IMR-90 (cell line): Measurements from ENCODE around the gene PKD2L1. TPM values are rescaled to one million over a fixed set of nuclear protein-coding genes. Genes with fewer than 3 reads are reported as not detected.

Experiments
- ATAC-seq: fragments of 200-7000 bp; cut with Tn5 transposase; 2 replicates; pipeline ENCODE4 v1.9.1; 2020; ENCODE audit warnings: low read depth, mild to moderate bottlenecking, moderate library complexity
- BruUV-seq: library from RNA; stranded (reverse); fragments of 400-500 nt; replicated peaks from 2 replicates; lab custom pipeline; 2021; lab: Mats Ljungman, UMichigan
- CTCF ChIA-PET: fragments of 300-600 bp; formaldehyde crosslinking; extraction: SDS; loops from one replicate; lab custom pipeline; 2021; ENCODE audit warnings: antibody characterized with exemption; lab: Yijun Ruan, JAX
- POLR2A ChIA-PET: fragments of 300-600 bp; sonication (Branson Sonifier 250); formaldehyde crosslinking; loops from one replicate; lab custom pipeline; 2022; ENCODE audit warnings: antibody characterized with exemption; ENCODE audit not compliant: unreplicated experiment; lab: Charles Lee
- DNase-seq: peaks from one replicate; pipeline ENCODE4 v3.0.0; 2013
- H2AFZ ChIP-seq: replicated peaks from 2 replicates; pipeline ENCODE3; 2013; ENCODE audit warnings: low read length, mild to moderate bottlenecking; ENCODE audit not compliant: poor library complexity
- H2AK5ac ChIP-seq: 2 replicates; pipeline ENCODE4 v1.6.1; 2013; ENCODE audit warnings: low read depth, low read length, inconsistent platforms
- H2AK9ac ChIP-seq: replicated peaks from 2 replicates; pipeline ENCODE3; 2013; ENCODE audit warnings: mild to moderate bottlenecking, low read depth, low read length, moderate library complexity; ENCODE audit not compliant: poor library complexity
- H2BK120ac ChIP-seq: 2 replicates; pipeline ENCODE4 v1.6.1; 2013; ENCODE audit warnings: low read depth, low read length, inconsistent platforms
- H2BK15ac ChIP-seq: 3 replicates; pipeline ENCODE4 v1.6.1; 2013; ENCODE audit warnings: low read depth, low read length, inconsistent platforms
- H2BK20ac ChIP-seq: 2 replicates; pipeline ENCODE4 v1.6.1; 2013; ENCODE audit warnings: low read depth, mild to moderate bottlenecking, inconsistent platforms, low read length, moderate library complexity
- H2BK5ac ChIP-seq: 2 replicates; pipeline ENCODE4 v1.6.1; 2013; ENCODE audit warnings: mild to moderate bottlenecking, low read depth, low read length, inconsistent platforms; ENCODE audit not compliant: poor library complexity, severe bottlenecking
- H3K14ac ChIP-seq: replicated peaks from 2 replicates; pipeline ENCODE4 v1.6.1; 2013; ENCODE audit warnings: low read depth, low read length, inconsistent platforms
- H3K18ac ChIP-seq: 2 replicates; pipeline ENCODE4 v1.6.1; 2013; ENCODE audit warnings: low read depth, low read length, control low read depth
- H3K23ac ChIP-seq: 2 replicates; pipeline ENCODE4 v1.6.1; 2013; ENCODE audit warnings: low read depth, low read length, inconsistent platforms
- H3K27ac ChIP-seq: 2 replicates; pipeline ENCODE4 v1.5.1; 2013; ENCODE audit warnings: mild to moderate bottlenecking, control low read depth, low read length; ENCODE audit not compliant: insufficient read depth
- H3K27me3 ChIP-seq: 2 replicates; pipeline ENCODE4 v1.6.1; 2013; ENCODE audit warnings: low read length; ENCODE audit not compliant: control insufficient read depth, insufficient read depth
- H3K36me3 ChIP-seq: 2 replicates; pipeline ENCODE4 v1.6.1; 2013; ENCODE audit warnings: low read length, mixed read lengths; ENCODE audit not compliant: control insufficient read depth, insufficient read depth
- H3K4ac ChIP-seq: 2 replicates; pipeline ENCODE4 v1.6.1; 2013; ENCODE audit warnings: low read depth, low read length, inconsistent platforms
- H3K4me1 ChIP-seq: 2 replicates; pipeline ENCODE4 v1.6.1; 2013; ENCODE audit warnings: low read length, mixed read lengths; ENCODE audit not compliant: control insufficient read depth, insufficient read depth
- H3K4me2 ChIP-seq: 2 replicates; pipeline ENCODE4 v1.6.1; 2013; ENCODE audit warnings: low read depth, mild to moderate bottlenecking, control low read depth, low read length, moderate library complexity
- H3K4me3 ChIP-seq: 2 replicates; pipeline ENCODE4 v1.5.1; 2013; ENCODE audit warnings: low read depth, mild to moderate bottlenecking, control low read depth, low read length, moderate library complexity; ENCODE audit not compliant: insufficient read depth
- H3K56ac ChIP-seq: 2 replicates; pipeline ENCODE4 v1.6.1; 2013; ENCODE audit warnings: low read length, inconsistent platforms; ENCODE audit not compliant: insufficient read depth; ENCODE audit errors: extremely low read depth
- H3K79me1 ChIP-seq, 2 experiments: 2 replicates each; pipeline ENCODE4 v1.6.1; 2013; ENCODE audit warnings: low read length in 2 of 2, inconsistent platforms in 1 of 2, low read depth in 1 of 2
- H3K9ac ChIP-seq: 2 replicates; pipeline ENCODE4 v1.6.1; 2013; ENCODE audit warnings: low read depth, low read length, control low read depth
- H3K9me1 ChIP-seq: 2 replicates; pipeline ENCODE4 v1.6.1; 2013; ENCODE audit warnings: low read length, inconsistent platforms; ENCODE audit not compliant: insufficient read depth
- H3K9me3 ChIP-seq: 2 replicates; pipeline ENCODE4 v1.6.1; 2013; ENCODE audit warnings: low read length; ENCODE audit not compliant: control insufficient read depth, insufficient read depth
- H4K20me1 ChIP-seq: 2 replicates; pipeline ENCODE4 v1.6.1; 2013; ENCODE audit warnings: low read length, inconsistent platforms; ENCODE audit not compliant: insufficient read depth
- H4K5ac ChIP-seq: 2 replicates; pipeline ENCODE4 v1.6.1; 2013; ENCODE audit warnings: mild to moderate bottlenecking, low read depth, low read length, control low read depth
- H4K8ac ChIP-seq, 2 experiments: 2 replicates each; pipeline ENCODE4 v1.6.1; 2013; ENCODE audit warnings: low read depth in 2 of 2, low read length in 2 of 2, control low read depth in 1 of 2, inconsistent platforms in 1 of 2
- H4K91ac ChIP-seq: 2 replicates; pipeline ENCODE4 v1.6.1; 2013; ENCODE audit warnings: low read depth, low read length, inconsistent platforms; ENCODE audit not compliant: insufficient read depth
- BHLHE40 ChIP-seq: fragments of 150-350 bp; IDR thresholded peaks from 2 replicates; pipeline ENCODE4 v1.6.1; 2016; ENCODE audit warnings: mild to moderate bottlenecking, low read depth, low read length
- CEBPB ChIP-seq: IDR thresholded peaks from 2 replicates; pipeline ENCODE4 v1.6.1; 2012; ENCODE audit warnings: low read depth, low read length, improper control_type of control experiment
- CHD1 ChIP-seq: IDR thresholded peaks from 2 replicates; pipeline ENCODE4 v1.6.1; 2012; ENCODE audit warnings: low read depth, low read length, improper control_type of control experiment
- FOS ChIP-seq: fragments of 150-350 bp; IDR thresholded peaks from 2 replicates; pipeline ENCODE4 v1.6.1; 2016; ENCODE audit warnings: low read depth, low read length
- MAFK ChIP-seq: IDR thresholded peaks from 2 replicates; pipeline ENCODE4 v1.6.1; 2012; ENCODE audit warnings: low read depth, low read length, improper control_type of control experiment
- MAZ ChIP-seq: IDR thresholded peaks from 2 replicates; pipeline ENCODE4 v1.6.1; 2012; ENCODE audit warnings: low read depth, mild to moderate bottlenecking, low read length, improper control_type of control experiment, moderate library complexity, borderline replicate concordance
- MXI1 ChIP-seq: IDR thresholded peaks from 2 replicates; pipeline ENCODE4 v1.6.1; 2012; ENCODE audit warnings: low read depth, mild to moderate bottlenecking, low read length, moderate library complexity, borderline replicate concordance
- NFE2L2 ChIP-seq: fragments of 150-350 bp; IDR thresholded peaks from 2 replicates; pipeline ENCODE4 v1.6.1; 2016; ENCODE audit warnings: low read depth, mild to moderate bottlenecking, low read length
- POLR2A ChIP-seq: IDR thresholded peaks from 2 replicates; pipeline ENCODE4 v1.6.1; 2012; ENCODE audit warnings: mild to moderate bottlenecking, low read depth, low read length
- RCOR1 ChIP-seq: IDR thresholded peaks from 2 replicates; pipeline ENCODE4 v1.6.1; 2012; ENCODE audit warnings: mild to moderate bottlenecking, low read length, improper control_type of control experiment; ENCODE audit not compliant: insufficient replicate concordance
- RFX5 ChIP-seq: IDR thresholded peaks from 2 replicates; pipeline ENCODE4 v1.8.0; 2012; ENCODE audit warnings: low read depth, mild to moderate bottlenecking, low read length, moderate library complexity
- WGBS, 2 experiments: methylation state at CpG; one replicate each; pipeline versions ENCODE4 v1.1.5 to v1.1.7; 2013; ENCODE audit warnings: missing lambda C conversion rate in 2 of 2; ENCODE audit not compliant: insufficient read length in 1 of 2; ENCODE audit errors: extremely low coverage in 2 of 2; 5-methylcytosine and 5-hydroxymethylcytosine counted together
- dilution Hi-C: fragments of 300-500 bp; cut with HindIII; formaldehyde crosslinking; loops from one replicate; pipeline ENCODE4 v1.14.3; 2018; ENCODE audit warnings: low sequenced_read_pairs; ENCODE audit not compliant: unreplicated experiment
- in situ Hi-C: fragments of 300-500 bp; cut with MboI; formaldehyde crosslinking; loops from 3 replicates; pipeline ENCODE4 v1.14.3; 2019; ENCODE audit warnings: low sequenced_read_pairs, inconsistent platforms, mixed read lengths
- intact Hi-C: fragments of 100-400 bp; cut with micrococcal nuclease; formaldehyde crosslinking; loops from 2 replicates; pipeline ENCODE4 v1.10.0; 2022
- polyA plus RNA-seq, 3 experiments: library from polyadenylated mRNA; depleted of rRNA; stranded (reverse); fragments of >200 nt; gene quantifications; 2 replicates each; pipeline ENCODE4 v1.2.3, GENCODE V29; 2012; ENCODE audit warnings: low replicate concordance in 1 of 3
- total RNA-seq: library from RNA; depleted of rRNA; stranded (reverse); fragments of >200 nt; gene quantifications from 2 replicates; pipeline ENCODE4 v1.2.3, GENCODE V29; 2012
- TF ChIP-seq, protein P1 (sequence below): fragments of 150-350 bp; IDR thresholded peaks from 2 replicates; pipeline ENCODE4 v1.6.1; 2016; ENCODE audit warnings: low read depth, mild to moderate bottlenecking, low read length, moderate library complexity, borderline replicate concordance
- TF ChIP-seq, protein P2 (sequence below): conservative IDR thresholded peaks from 2 replicates; pipeline ENCODE4 v1.5.1; 2012; ENCODE audit warnings: mild to moderate bottlenecking, low read depth, low read length, improper control_type of control experiment
- TF ChIP-seq, protein P3 (sequence below): fragments of 150-350 bp; IDR thresholded peaks from 2 replicates; pipeline ENCODE4 v1.6.1; 2017; ENCODE audit warnings: mild to moderate bottlenecking, antibody characterized with exemption, low read length, low read depth

Gene PKD2L1
- total and polyA plus RNA-seq, 2 of the 4 experiments (the other 2 are of a cell fraction): not detected

DNA sequence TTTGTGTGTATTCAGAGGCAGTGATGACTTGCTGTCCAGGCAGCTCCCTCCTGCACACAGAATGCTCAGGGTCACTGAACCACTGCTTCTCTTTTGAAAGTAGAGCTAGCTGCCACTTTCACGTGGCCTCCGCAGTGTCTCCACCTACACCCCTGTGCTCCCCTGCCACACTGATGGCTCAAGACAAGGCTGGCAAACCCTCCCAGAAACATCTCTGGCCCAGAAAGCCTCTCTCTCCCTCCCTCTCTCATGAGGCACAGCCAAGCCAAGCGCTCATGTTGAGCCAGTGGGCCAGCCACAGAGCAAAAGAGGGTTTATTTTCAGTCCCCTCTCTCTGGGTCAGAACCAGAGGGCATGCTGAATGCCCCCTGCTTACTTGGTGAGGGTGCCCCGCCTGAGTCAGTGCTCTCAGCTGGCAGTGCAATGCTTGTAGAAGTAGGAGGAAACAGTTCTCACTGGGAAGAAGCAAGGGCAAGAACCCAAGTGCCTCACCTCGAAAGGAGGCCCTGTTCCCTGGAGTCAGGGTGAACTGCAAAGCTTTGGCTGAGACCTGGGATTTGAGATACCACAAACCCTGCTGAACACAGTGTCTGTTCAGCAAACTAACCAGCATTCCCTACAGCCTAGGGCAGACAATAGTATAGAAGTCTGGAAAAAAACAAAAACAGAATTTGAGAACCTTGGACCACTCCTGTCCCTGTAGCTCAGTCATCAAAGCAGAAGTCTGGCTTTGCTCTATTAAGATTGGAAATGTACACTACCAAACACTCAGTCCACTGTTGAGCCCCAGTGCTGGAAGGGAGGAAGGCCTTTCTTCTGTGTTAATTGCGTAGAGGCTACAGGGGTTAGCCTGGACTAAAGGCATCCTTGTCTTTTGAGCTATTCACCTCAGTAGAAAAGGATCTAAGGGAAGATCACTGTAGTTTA lies 32.8 kb upstream of the PKD2L1 start:
- Histone ChIP-seq H3K27me3 (no peaks in the 10 kb centered on the region), H3K4me2 (no peak overlapping the region), H2AK5ac (no peak overlapping the region), H2BK20ac (no peak overlapping the region), H3K36me3 (peaks cover 27% of the 10 kb centered on the region), H4K20me1 (0 out of 2 replicates have a peak, but pooled peaks cover 7% of the 10 kb centered on the region), H2AK9ac (no peak overlapping the region), H3K18ac (no peak overlapping the region), H3K56ac (no peak overlapping the region), H2AFZ (no peak overlapping the region), H4K8ac (no peak overlapping the region), H3K4me3 (no peak overlapping the region), H3K9me3 (no peaks in the 10 kb centered on the region), H3K23ac (no peak overlapping the region), H2BK120ac (no peak overlapping the region), H3K9ac (no peak overlapping the region), H4K91ac (no peak overlapping the region), H2BK5ac (no peak overlapping the region), H3K4ac (no peak overlapping the region), H3K27ac (no peak overlapping the region), H3K14ac (no peak overlapping the region), H2BK15ac (no peak overlapping the region), H3K4me1 (peaks cover 5% of the 10 kb centered on the region; the same call in 1 of the 2 replicates), H3K9me1 (0 out of 2 replicates have a peak, but pooled peaks cover 3% of the 10 kb centered on the region), H4K5ac (no peak overlapping the region), H3K79me1 (no peaks in the 10 kb centered on the region)
- no TSS peak for BruUV-seq
- POLR2A ChIA-PET: no interaction called here
- CTCF ChIA-PET: no interaction called here
- 80% methylated on average over 1 of the region's 6 CpGs; no CpG with 5 or more reads in 1 of the 2 experiments for WGBS, 2 experiments
- DNase-seq (no peak), ATAC-seq (peak; percentile 35; the same call in 1 of the 2 replicates)
- dilution Hi-C loops (no loop called here), intact Hi-C loops (no loop called here), in situ Hi-C loops (no loop called here)
- TF ChIP-seq FOS (no peak), RCOR1 (no peak), CEBPB (no peak), POLR2A (no peak), NFE2L2 (no peak), CHD1 (no peak), RFX5 (no peak), MAFK (no peak), MAZ (no peak), MXI1 (no peak), BHLHE40 (no peak)
- TF ChIP-seq, protein P1, sequence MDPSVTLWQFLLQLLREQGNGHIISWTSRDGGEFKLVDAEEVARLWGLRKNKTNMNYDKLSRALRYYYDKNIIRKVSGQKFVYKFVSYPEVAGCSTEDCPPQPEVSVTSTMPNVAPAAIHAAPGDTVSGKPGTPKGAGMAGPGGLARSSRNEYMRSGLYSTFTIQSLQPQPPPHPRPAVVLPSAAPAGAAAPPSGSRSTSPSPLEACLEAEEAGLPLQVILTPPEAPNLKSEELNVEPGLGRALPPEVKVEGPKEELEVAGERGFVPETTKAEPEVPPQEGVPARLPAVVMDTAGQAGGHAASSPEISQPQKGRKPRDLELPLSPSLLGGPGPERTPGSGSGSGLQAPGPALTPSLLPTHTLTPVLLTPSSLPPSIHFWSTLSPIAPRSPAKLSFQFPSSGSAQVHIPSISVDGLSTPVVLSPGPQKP: no peak
- TF ChIP-seq, protein P2, sequence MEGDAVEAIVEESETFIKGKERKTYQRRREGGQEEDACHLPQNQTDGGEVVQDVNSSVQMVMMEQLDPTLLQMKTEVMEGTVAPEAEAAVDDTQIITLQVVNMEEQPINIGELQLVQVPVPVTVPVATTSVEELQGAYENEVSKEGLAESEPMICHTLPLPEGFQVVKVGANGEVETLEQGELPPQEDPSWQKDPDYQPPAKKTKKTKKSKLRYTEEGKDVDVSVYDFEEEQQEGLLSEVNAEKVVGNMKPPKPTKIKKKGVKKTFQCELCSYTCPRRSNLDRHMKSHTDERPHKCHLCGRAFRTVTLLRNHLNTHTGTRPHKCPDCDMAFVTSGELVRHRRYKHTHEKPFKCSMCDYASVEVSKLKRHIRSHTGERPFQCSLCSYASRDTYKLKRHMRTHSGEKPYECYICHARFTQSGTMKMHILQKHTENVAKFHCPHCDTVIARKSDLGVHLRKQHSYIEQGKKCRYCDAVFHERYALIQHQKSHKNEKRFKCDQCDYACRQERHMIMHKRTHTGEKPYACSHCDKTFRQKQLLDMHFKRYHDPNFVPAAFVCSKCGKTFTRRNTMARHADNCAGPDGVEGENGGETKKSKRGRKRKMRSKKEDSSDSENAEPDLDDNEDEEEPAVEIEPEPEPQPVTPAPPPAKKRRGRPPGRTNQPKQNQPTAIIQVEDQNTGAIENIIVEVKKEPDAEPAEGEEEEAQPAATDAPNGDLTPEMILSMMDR: no peak
- TF ChIP-seq, protein P3, sequence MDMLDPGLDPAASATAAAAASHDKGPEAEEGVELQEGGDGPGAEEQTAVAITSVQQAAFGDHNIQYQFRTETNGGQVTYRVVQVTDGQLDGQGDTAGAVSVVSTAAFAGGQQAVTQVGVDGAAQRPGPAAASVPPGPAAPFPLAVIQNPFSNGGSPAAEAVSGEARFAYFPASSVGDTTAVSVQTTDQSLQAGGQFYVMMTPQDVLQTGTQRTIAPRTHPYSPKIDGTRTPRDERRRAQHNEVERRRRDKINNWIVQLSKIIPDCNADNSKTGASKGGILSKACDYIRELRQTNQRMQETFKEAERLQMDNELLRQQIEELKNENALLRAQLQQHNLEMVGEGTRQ: no peak
